ENCODE measurements around the gene LILRB1.
"Not testable (repeated sequence)": the region's sequence is repeated elsewhere in the genome, so short reads cannot be mapped to it uniquely, and the experiment has no call there.

Gene LILRB1

DNA sequence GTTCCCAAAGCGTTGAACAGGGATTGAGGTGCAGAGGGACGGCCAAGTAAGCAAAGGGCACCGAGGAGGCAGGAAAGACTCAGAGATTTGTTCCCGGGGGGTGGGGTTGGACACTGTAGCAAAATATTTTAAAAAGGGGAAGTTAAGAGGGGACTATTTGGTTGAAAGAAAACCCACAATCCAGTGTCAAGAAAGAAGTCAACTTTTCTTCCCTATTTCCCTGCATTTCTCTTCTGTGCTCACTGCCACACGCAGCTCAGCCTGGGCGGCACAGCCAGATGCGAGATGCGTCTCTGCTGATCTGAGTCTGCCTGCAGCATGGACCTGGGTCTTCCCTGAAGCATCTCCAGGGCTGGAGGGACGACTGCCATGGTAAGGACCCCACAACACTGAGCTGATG, at the start of gene LILRB1:
TSS of gene LILRB1 (plus strand) at position 223 of the 400 bp plus-strand sequence. CDS start 590 bp downstream, outside the sequence.
- not testable (repeated sequence) for DNase-seq (ENCODE audit: low spot score)

DNA sequence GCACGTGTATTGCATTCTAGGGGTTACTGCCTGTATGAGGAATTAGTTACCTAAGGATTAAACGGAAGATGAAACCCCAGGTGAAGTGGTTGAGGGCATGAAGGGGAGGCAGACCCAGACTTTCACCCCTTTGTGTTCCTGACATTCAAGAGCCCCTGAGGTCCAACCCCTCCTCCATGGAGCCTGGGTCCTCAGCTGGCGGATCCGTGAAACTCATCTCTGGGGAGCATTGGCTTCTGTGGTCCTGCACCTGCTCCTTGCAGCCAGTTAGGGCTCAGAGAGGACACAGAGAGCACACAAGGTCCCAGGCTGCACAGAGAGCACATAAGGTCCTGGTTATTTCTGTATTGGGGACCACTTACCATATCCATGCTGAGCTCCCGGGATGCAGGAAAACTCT, 43.9 kb upstream of the LILRB1 start:
- DNase-seq (ENCODE audit: low spot score) = no peak

GRCh38 chr19:54587026-54587425, 43.3 kb upstream of the LILRB1 start:
- no peak for DNase-seq (ENCODE audit: low spot score)

- not testable (repeated sequence) for DNase-seq (ENCODE audit: low spot score)
These were observed 36.8 kb upstream of the LILRB1 start, which contains the start of gene LILRA1 for GRCh38 chr19:54593445-54593844. TSS of gene LILRA1 (plus strand) at chr19:54593632. CDS start at chr19:54594245, 613 bp downstream.

DNA sequence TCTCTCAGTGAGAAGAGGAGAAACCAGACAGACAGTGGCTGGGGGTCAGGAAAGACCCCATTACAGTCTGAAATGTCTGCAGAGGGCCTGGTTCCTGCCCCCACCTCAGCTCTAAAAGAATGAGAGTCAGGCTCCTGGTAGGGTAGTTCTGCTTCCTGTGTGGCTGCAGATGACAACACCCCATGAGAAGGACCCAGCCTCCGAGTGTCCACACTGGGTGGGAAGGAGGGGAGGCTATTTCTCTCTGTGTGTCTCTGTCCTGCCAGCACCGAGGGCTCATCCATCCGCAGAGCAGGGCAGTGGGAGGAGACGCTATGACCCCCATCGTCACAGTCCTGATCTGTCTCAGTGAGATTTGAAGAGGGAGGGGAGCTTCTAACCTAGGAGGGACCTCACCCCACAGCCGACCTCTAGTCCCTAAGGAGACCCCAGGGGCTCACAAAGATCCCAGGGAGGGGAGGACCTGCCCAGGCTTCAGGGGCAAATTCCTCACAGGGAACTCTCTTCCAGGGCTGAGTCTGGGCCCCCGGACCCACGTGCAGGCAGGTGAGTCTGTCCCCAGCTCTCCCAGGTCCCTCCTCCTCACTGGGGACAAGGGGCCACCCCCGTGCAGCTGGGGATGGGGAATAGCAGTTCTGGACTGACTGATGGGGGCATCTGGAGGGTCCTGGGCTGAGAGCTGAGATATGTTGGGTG, 36.2 kb upstream of the LILRB1 start:
- DNase-seq (ENCODE audit: low spot score) = not testable (repeated sequence)

- no peak for DNase-seq (ENCODE audit: low spot score)
These were observed 35.5 kb upstream of the LILRB1 start for GRCh38 chr19:54594737-54595136.

- DNase-seq (ENCODE audit: low spot score) = not testable (repeated sequence)
These were observed 34.4 kb upstream of the LILRB1 start for GRCh38 chr19:54595680-54596436.

GRCh38 chr19:54600212-54600611, 30.1 kb upstream of the LILRB1 start:
- no peak for DNase-seq (ENCODE audit: low spot score)

GRCh38 chr19:54606230-54606629, 24.1 kb upstream of the LILRB1 start:
- DNase-seq (ENCODE audit: low spot score) = no peak

GRCh38 chr19:54606891-54607784, 23.1 kb upstream of the LILRB1 start:
- no peak for DNase-seq (ENCODE audit: low spot score)

- DNase-seq (ENCODE audit: low spot score) = no peak
These were observed 22.5 kb upstream of the LILRB1 start for GRCh38 chr19:54607785-54608150.

DNA sequence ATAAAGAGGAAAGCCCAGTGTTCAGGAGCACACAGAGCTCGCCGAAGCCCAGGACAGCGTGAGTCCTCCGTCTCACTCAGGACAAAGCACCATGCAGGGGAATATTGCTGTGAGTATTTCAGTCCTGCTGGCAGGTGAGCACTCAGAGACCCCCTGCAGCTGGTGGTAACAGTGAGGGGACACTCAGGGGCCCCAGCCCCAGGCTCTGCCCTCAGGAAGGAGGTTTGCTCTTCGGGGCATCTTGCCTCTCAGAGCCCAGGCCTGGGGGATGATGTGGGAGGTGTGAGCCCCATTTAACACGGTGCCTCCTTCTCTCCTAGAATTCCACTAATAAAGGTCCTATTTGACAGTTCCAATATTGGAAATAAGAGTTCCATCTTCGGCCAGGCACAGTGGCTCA, 22.1 kb upstream of the LILRB1 start:
- no peak for DNase-seq (ENCODE audit: low spot score)

- DNase-seq (ENCODE audit: low spot score) = no peak
These were observed 21.5 kb upstream of the LILRB1 start for GRCh38 chr19:54608792-54609191.

- DNase-seq (ENCODE audit: low spot score) = no peak
These were observed 20.9 kb upstream of the LILRB1 start for GRCh38 chr19:54609356-54609791.

DNA sequence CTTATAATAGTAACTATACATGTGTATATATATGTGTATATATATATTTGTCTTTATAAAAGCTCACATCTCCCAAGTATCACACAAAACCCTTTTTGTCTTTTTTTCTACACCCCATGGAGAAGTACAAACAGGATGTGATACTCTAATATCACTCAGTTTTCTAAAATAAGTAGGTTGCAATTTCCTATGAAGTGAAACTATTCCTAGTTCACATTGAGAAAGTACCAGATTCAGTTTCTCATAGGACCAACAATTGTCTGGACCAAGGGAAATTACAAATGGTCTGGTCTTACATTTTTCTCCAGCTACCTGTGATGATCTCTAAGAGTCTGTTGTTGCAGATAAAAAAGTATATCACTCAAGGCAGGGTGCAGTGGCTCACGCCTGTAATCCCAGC, 17.9 kb upstream of the LILRB1 start:
- DNase-seq (ENCODE audit: low spot score) = no peak

GRCh38 chr19:54614726-54615125, 15.6 kb upstream of the LILRB1 start:
- no peak for DNase-seq (ENCODE audit: low spot score)

- DNase-seq (ENCODE audit: low spot score) = no peak
These were observed 14.2 kb upstream of the LILRB1 start for GRCh38 chr19:54616057-54616456.

GRCh38 chr19:54616821-54617560, 13.3 kb upstream of the LILRB1 start:
- no peak for DNase-seq (ENCODE audit: low spot score)

DNA sequence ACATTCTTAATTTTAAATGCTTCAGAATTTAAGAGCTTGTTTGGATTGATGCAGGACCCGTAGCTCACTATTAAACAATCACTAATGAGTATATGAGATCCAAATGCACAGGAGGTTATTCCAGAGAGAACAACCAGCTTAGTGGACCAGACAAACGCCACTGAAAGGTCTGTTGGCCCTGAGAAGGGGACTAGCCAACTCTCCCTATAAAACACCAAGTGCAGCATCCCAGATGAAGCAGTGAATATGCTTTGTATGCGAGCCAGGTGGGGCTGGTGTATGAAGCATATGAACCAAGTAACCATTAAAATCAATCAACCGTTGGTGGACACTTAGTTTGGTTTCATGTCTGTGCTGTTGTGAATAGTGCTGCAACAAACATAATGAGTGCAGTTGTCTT, 9.8 kb upstream of the LILRB1 start:
- DNase-seq (ENCODE audit: low spot score) = no peak

DNA sequence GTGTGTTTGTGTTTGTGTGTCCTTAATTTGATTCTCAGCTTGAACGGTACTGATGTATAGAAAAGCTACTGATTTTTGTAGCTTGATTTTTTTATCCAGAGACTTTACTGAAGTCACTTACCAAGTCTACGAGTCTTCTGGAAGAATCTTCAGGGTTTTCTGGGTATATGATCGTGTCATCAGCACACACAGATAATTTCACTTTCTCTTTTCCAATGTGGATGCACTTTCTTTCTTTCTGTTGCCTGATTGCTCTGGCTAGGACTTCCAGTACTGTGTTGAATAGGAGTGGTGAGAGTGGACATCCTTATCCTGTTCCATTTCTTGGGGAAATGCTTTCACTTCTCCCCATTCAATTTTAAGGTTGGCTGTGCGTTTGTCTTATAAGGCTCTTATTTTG, 7.9 kb upstream of the LILRB1 start:
- DNase-seq (ENCODE audit: low spot score) = no peak

DNA sequence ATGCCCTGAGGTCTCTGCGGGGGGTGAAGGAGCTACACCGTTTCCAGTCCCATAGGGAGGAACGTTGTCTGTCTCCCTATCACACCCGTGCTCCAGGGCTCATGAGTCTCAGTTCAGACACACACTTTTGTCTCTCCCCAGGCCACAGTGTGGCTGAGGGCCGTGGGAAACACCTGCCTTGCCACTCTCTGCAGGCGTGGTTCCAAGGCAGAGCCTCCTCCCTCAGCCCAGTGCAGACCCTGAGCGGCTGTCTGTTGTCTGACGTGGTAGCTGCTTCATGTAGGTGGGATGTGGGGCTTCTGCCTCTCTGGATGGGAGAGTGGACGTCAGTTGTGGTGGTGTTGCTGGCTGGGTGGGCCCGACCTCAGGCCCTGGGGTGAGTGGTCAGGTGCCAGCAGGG, 6.0 kb upstream of the LILRB1 start:
- not testable (repeated sequence) for DNase-seq (ENCODE audit: low spot score)
